Endothelial cell of umbilical vein (primary cell): ENCODE measurements around the gene UNKL. TPM values are rescaled to one million over a fixed set of nuclear protein-coding genes. Genes with fewer than 3 reads are reported as not detected.

Source experiments
- BruUV-seq: library from RNA; stranded (reverse); fragments of 400-500 nt; replicated peaks from 2 replicates; lab custom pipeline; 2021; lab: Mats Ljungman, UMichigan
- CTCF ChIA-PET: fragments of 300-600, 350-600 bp; sonication (Branson Sonifier 250); formaldehyde crosslinking; loops from one replicate; lab custom pipeline; 2021; ENCODE audit warnings: antibody characterized with exemption, inconsistent platforms; lab: Charles Lee
- POLR2A ChIA-PET: fragments of 300-600, 350-600 bp; sonication (Branson Sonifier 250); formaldehyde crosslinking; loops from one replicate; lab custom pipeline; 2021; ENCODE audit warnings: antibody characterized with exemption, inconsistent platforms; lab: Charles Lee
- DNase-seq: peaks from one replicate; pipeline ENCODE4 v3.0.0-alpha.2; 2011; ENCODE audit warnings: low read depth, low spot score
- FAIRE-seq: peaks from 2 replicates; lab custom pipeline; 2011; peaks lifted over from hg19 to GRCh38; lab: Jason Lieb, UNC
- H2AFZ ChIP-seq: 2 replicates; pipeline ENCODE4 v1.6.0; 2012; ENCODE audit warnings: low read depth, low read length, control low read depth, inconsistent platforms
- H3K27ac ChIP-seq: 2 replicates; pipeline ENCODE4 v1.5.1; 2011; ENCODE audit warnings: low read depth, mild to moderate bottlenecking, control low read depth, low read length, moderate library complexity; ENCODE audit not compliant: insufficient read depth
- H3K27me3 ChIP-seq, 2 experiments: 2 replicates each; pipeline versions ENCODE4 v1.6.0 to v1.6.1; 2011; ENCODE audit warnings: low read length in 2 of 2, mixed read lengths in 1 of 2; ENCODE audit not compliant: control insufficient read depth in 2 of 2, insufficient read depth in 2 of 2
- H3K36me3 ChIP-seq, 2 experiments: 2 replicates in 1 of 2; 3 replicates in 1 of 2; pipeline ENCODE4 v1.5.1; 2011; ENCODE audit warnings: low read length in 2 of 2, mild to moderate bottlenecking in 1 of 2, moderate library complexity in 1 of 2; ENCODE audit not compliant: control insufficient read depth in 2 of 2, insufficient read depth in 2 of 2; ENCODE audit errors: extremely low read depth in 1 of 2
- H3K4me1 ChIP-seq: 3 replicates; pipeline ENCODE4 v1.5.1; 2011; ENCODE audit warnings: mild to moderate bottlenecking, low read length; ENCODE audit not compliant: control insufficient read depth, insufficient read depth; ENCODE audit errors: extremely low read depth
- H3K4me2 ChIP-seq: 2 replicates; pipeline ENCODE4 v1.6.1; 2011; ENCODE audit warnings: low read length, control low read depth, mixed read lengths; ENCODE audit not compliant: insufficient read depth
- H3K4me3 ChIP-seq, 3 experiments: fragments of 200-600 bp in 1 of 3; sonication (generic), shearing (Covaris generic) in 1 of 3; replicated peaks in 1 of 3; 2 replicates each; pipeline ENCODE4 v1.5.1; 2011 to 2016; ENCODE audit warnings: control low read depth in 3 of 3, low read length in 3 of 3, mild to moderate bottlenecking in 2 of 3, inconsistent platforms in 1 of 3, low read depth in 1 of 3, moderate library complexity in 1 of 3; ENCODE audit not compliant: insufficient read depth in 1 of 3
- H3K79me2 ChIP-seq: 2 replicates; pipeline ENCODE4 v1.6.0; 2012; ENCODE audit warnings: low read length, inconsistent platforms; ENCODE audit not compliant: control insufficient read depth, insufficient read depth
- H3K9ac ChIP-seq: replicated peaks from 2 replicates; pipeline ENCODE3; 2011; ENCODE audit warnings: low read length, control low read depth; ENCODE audit not compliant: insufficient read depth; ENCODE audit errors: extremely low read depth
- H3K9me1 ChIP-seq: replicated peaks from 3 replicates; pipeline ENCODE4 v1.6.0; 2011; ENCODE audit warnings: mild to moderate bottlenecking, low read length; ENCODE audit not compliant: control insufficient read depth, insufficient read depth; ENCODE audit errors: extremely low read depth
- H3K9me3 ChIP-seq: replicated peaks from 2 replicates; pipeline ENCODE4 v1.5.1; 2012; ENCODE audit warnings: low read length, inconsistent platforms; ENCODE audit not compliant: control insufficient read depth, insufficient read depth
- H4K20me1 ChIP-seq: replicated peaks from 2 replicates; pipeline ENCODE3; 2011; ENCODE audit warnings: mild to moderate bottlenecking, low read length; ENCODE audit not compliant: control insufficient read depth, insufficient read depth; ENCODE audit errors: extremely low read depth
- CTCF ChIP-seq, 2 donors: IDR thresholded peaks; 1 replicate in 1 of 2; 2 replicates in 1 of 2; pipeline ENCODE4 v1.5.1; 2011; ENCODE audit warnings: low read length in 2 of 2, mild to moderate bottlenecking in 2 of 2, moderate library complexity in 2 of 2, control low read depth in 1 of 2, inconsistent platforms in 1 of 2, low read depth in 1 of 2; ENCODE audit not compliant: insufficient read depth in 1 of 2; ENCODE audit errors: extremely low read depth in 1 of 2
- EZH2 ChIP-seq: IDR thresholded peaks from 2 replicates; pipeline ENCODE4 v1.6.1; 2012; ENCODE audit warnings: borderline replicate concordance, low read depth, mild to moderate bottlenecking, moderate library complexity, low read length, inconsistent platforms; ENCODE audit not compliant: severe bottlenecking
- FOS ChIP-seq: IDR thresholded peaks from 2 replicates; pipeline ENCODE4 v1.6.1; 2011; ENCODE audit warnings: mild to moderate bottlenecking, low read length, moderate library complexity, borderline replicate concordance; ENCODE audit not compliant: insufficient read depth
- GATA2 ChIP-seq: IDR thresholded peaks from 2 replicates; pipeline ENCODE4 v1.7.0; 2011; ENCODE audit warnings: low read depth, mild to moderate bottlenecking, moderate library complexity, mixed read lengths, low read length; ENCODE audit not compliant: insufficient read length, insufficient read depth
- JUN ChIP-seq: IDR thresholded peaks from 2 replicates; pipeline ENCODE4 v1.6.1; 2011; ENCODE audit warnings: borderline replicate concordance, low read depth; ENCODE audit not compliant: insufficient read length, insufficient read depth
- MAX ChIP-seq: IDR thresholded peaks from 2 replicates; pipeline ENCODE4 v1.6.1; 2011; ENCODE audit not compliant: insufficient read depth, insufficient read length
- MYC ChIP-seq: IDR thresholded peaks from one replicate; pipeline ENCODE4 v1.6.1; 2011; ENCODE audit warnings: mild to moderate bottlenecking, low read depth, low read length
- POLR2A ChIP-seq: IDR thresholded peaks from 2 replicates; pipeline ENCODE4 v1.6.1; 2012; ENCODE audit warnings: low read depth, mild to moderate bottlenecking, control low read depth, low read length
- POLR2AphosphoS5 ChIP-seq: IDR thresholded peaks from 2 replicates; pipeline ENCODE4 v1.6.1; 2012; ENCODE audit warnings: low read depth, mild to moderate bottlenecking, control low read depth, low read length, moderate library complexity; ENCODE audit not compliant: insufficient read depth
- dilution Hi-C: fragments of 300-500 bp; cut with MboI; formaldehyde crosslinking; loops from one replicate; pipeline ENCODE4 v1.15.0; 2019; ENCODE audit warnings: low sequenced_read_pairs; ENCODE audit not compliant: extremely low pct_ligation_motif_present
- intact Hi-C: fragments of 100-400 bp; cut with micrococcal nuclease; formaldehyde crosslinking; loops from one replicate; pipeline ENCODE4 v1.10.0; 2022
- polyA plus RNA-seq, 4 experiments: library from polyadenylated mRNA; depleted of rRNA in 3 of 4; stranded (reverse) in 3 of 4; unstranded in 1 of 4; fragments of >200 nt; gene quantifications; 2 replicates each; pipeline versions ENCODE4 v1.2.1 to v1.2.3, GENCODE V29; 2011 to 2012; ENCODE audit warnings: missing spikeins in 1 of 4
- total RNA-seq: library from RNA; stranded (reverse); gene quantifications from 2 replicates; pipeline ENCODE4 v1.2.3, GENCODE V29; 2021

The UNKL gene
- total and polyA plus RNA-seq, 2 donors (not counting 3 experiments of a cell fraction or from before 2014, with no cell fraction given): 17.1 to 32.8 TPM

- intact Hi-C loops: no loop called here
- no peak for FAIRE-seq
- POLR2A ChIA-PET: no interaction called here
These were observed 73.6 kb downstream of the UNKL start for GRCh38 chr16:1340730-1341494.

More at GRCh38 chr16:1340730-1341494, 73.6 kb downstream of the UNKL start:
- Histone ChIP-seq H3K9me1 (no peaks in the 10 kb centered on the region), H2AFZ (no peak overlapping the region), H3K79me2 (no peaks in the 10 kb centered on the region), H3K27me3 (no peaks in the 10 kb centered on the region), H3K9ac (no peak overlapping the region), H3K36me3 (no peaks in the 10 kb centered on the region), H3K9me3 (no peaks in the 10 kb centered on the region), H3K27ac (no peak overlapping the region), H4K20me1 (no peaks in the 10 kb centered on the region), H3K4me2 (no peak overlapping the region), H3K4me1 (no peaks in the 10 kb centered on the region), H3K4me3 (no peak overlapping the region)
- DNase-seq: no peak
- BruUV-seq: no TSS peak
- dilution Hi-C loops: no loop called here
- CTCF ChIA-PET: no interaction called here
- no peak for TF ChIP-seq FOS
- no peak for TF ChIP-seq POLR2AphosphoS5
- no peak for TF ChIP-seq EZH2
- TF ChIP-seq MYC: no peak
- TF ChIP-seq MAX: no peak
- no peak for TF ChIP-seq POLR2A
- no peak for TF ChIP-seq JUN
- TF ChIP-seq GATA2: no peak
- TF ChIP-seq CTCF (IDR thresholded peaks at IDR 0.05; ENCODE audit: extremely low read depth in 1 of 2, insufficient read depth in 1 of 2, low read depth in 1 of 2, low read length in 2 of 2): no peak
